Astrocyte (in vitro differentiated cells and primary cell): ENCODE data around the gene DRG2. TPM values are rescaled to one million over a fixed set of nuclear protein-coding genes. Genes with fewer than 3 reads are reported as not detected.

Experiments
- DNase-seq: peaks from one replicate; pipeline ENCODE4 v3.0.0-alpha.2; 2010; ENCODE audit warnings: low read depth
- FAIRE-seq: peaks from 2 replicates; lab custom pipeline; 2011; peaks lifted over from hg19 to GRCh38; lab: Jason Lieb, UNC
- H2AFZ ChIP-seq: 2 replicates; pipeline ENCODE4 v1.6.0; 2012; ENCODE audit warnings: low read depth, low read length, inconsistent platforms
- H3K27ac ChIP-seq: 2 replicates; pipeline ENCODE4 v1.5.1; 2011; ENCODE audit warnings: low read depth, low read length, inconsistent platforms
- H3K27me3 ChIP-seq: 2 replicates; pipeline ENCODE4 v1.6.0; 2011; ENCODE audit warnings: low read length, inconsistent platforms; ENCODE audit not compliant: insufficient read depth
- H3K36me3 ChIP-seq: 2 replicates; pipeline ENCODE4 v1.5.1; 2011; ENCODE audit warnings: low read length, inconsistent platforms; ENCODE audit not compliant: insufficient read depth
- H3K4me1 ChIP-seq: 2 replicates; pipeline ENCODE4 v1.5.1; 2011; ENCODE audit warnings: low read length, inconsistent platforms; ENCODE audit not compliant: insufficient read depth
- H3K4me2 ChIP-seq: 2 replicates; pipeline ENCODE4 v1.6.0; 2012; ENCODE audit warnings: low read length, inconsistent platforms
- H3K4me3 ChIP-seq: 2 replicates; pipeline ENCODE4 v1.5.1; 2011; ENCODE audit warnings: low read depth, mild to moderate bottlenecking, low read length, inconsistent platforms; ENCODE audit not compliant: insufficient read depth
- H3K79me2 ChIP-seq: 2 replicates; pipeline ENCODE4 v1.6.0; 2012; ENCODE audit warnings: mild to moderate bottlenecking, low read length, inconsistent platforms; ENCODE audit not compliant: insufficient read depth
- H3K9ac ChIP-seq: 2 replicates; pipeline ENCODE4 v1.6.0; 2012; ENCODE audit warnings: mild to moderate bottlenecking, low read length, inconsistent platforms
- H3K9me3 ChIP-seq: 2 replicates; pipeline ENCODE4 v1.5.1; 2012; ENCODE audit warnings: low read depth, mild to moderate bottlenecking, low read length, inconsistent platforms; ENCODE audit not compliant: insufficient read depth
- H4K20me1 ChIP-seq: 2 replicates; pipeline ENCODE4 v1.6.0; 2012; ENCODE audit warnings: low read length, inconsistent platforms; ENCODE audit not compliant: insufficient read depth
- H3K27ac Mint-ChIP-seq: one replicate; pipeline ENCODE4 v1.8.0; 2021; ENCODE audit warnings: mild to moderate bottlenecking, mixed read lengths; ENCODE audit not compliant: unreplicated experiment
- H3K27me3 Mint-ChIP-seq: one replicate; pipeline ENCODE4 v1.8.0; 2021; ENCODE audit warnings: low read depth, mixed read lengths; ENCODE audit not compliant: unreplicated experiment
- H3K36me3 Mint-ChIP-seq: one replicate; pipeline ENCODE4 v1.8.0; 2021; ENCODE audit warnings: low read depth, mixed read lengths; ENCODE audit not compliant: unreplicated experiment
- H3K4me1 Mint-ChIP-seq: one replicate; pipeline ENCODE4 v1.8.0; 2021; ENCODE audit warnings: low read depth, mixed read lengths; ENCODE audit not compliant: unreplicated experiment
- H3K4me3 Mint-ChIP-seq: one replicate; pipeline ENCODE4 v1.8.0; 2021; ENCODE audit warnings: mild to moderate bottlenecking, moderate library complexity, mixed read lengths; ENCODE audit not compliant: unreplicated experiment
- H3K9me3 Mint-ChIP-seq: one replicate; pipeline ENCODE4 v1.8.0; 2021; ENCODE audit warnings: mild to moderate bottlenecking, mixed read lengths; ENCODE audit not compliant: unreplicated experiment
- CTCF ChIP-seq: IDR thresholded peaks from 2 replicates; pipeline ENCODE4 v1.5.1; 2011; ENCODE audit warnings: low read depth, mild to moderate bottlenecking, inconsistent platforms, low read length, moderate library complexity; ENCODE audit not compliant: insufficient read depth
- EZH2 ChIP-seq: IDR thresholded peaks from 2 replicates; pipeline ENCODE4 v1.6.1; 2012; ENCODE audit warnings: mild to moderate bottlenecking, low read length, inconsistent platforms; ENCODE audit not compliant: insufficient read depth
- total RNA-seq: library from RNA; stranded (reverse); gene quantifications from 2 replicates; pipeline ENCODE4 v1.2.1, GENCODE V29; 2021

DRG2 gene
- total RNA-seq, 1 donor from 2014 or later: 35.0 TPM

- no peak overlapping the region for H2AFZ ChIP-seq
- H3K79me2 ChIP-seq: no peaks in the 10 kb centered on the region
- peaks cover 34% of the 10 kb centered on the region for H4K20me1 ChIP-seq
- no peak for FAIRE-seq
- peaks cover 6% of the 10 kb centered on the region for H3K36me3 ChIP-seq
- H3K4me3 ChIP-seq: no peak overlapping the region
- H3K9ac ChIP-seq: no peak overlapping the region
- no peaks in the 10 kb centered on the region for H3K9me3 ChIP-seq
- no peaks in the 10 kb centered on the region for H3K27me3 ChIP-seq
- Mint-ChIP-seq H3K4me1 (no peaks in the 10 kb centered on the region), H3K9me3 (no peaks in the 10 kb centered on the region), H3K4me3 (no peak overlapping the region), H3K36me3 (peaks cover 11% of the 10 kb centered on the region), H3K27ac (no peak overlapping the region), H3K27me3 (no peaks in the 10 kb centered on the region)
- no peak overlapping the region for H3K27ac ChIP-seq
- no peak overlapping the region for H3K4me2 ChIP-seq
- H3K4me1 ChIP-seq: no peaks in the 10 kb centered on the region
- no peak for DNase-seq
- no peak for TF ChIP-seq CTCF
- no peak for TF ChIP-seq EZH2
Observed at GRCh38 chr17:18101828-18102227, 14.1 kb downstream of the DRG2 start.

- Mint-ChIP-seq H3K9me3 (no peaks in the 10 kb centered on the region), H3K4me1 (no peaks in the 10 kb centered on the region), H3K4me3 (no peak overlapping the region), H3K27me3 (no peaks in the 10 kb centered on the region), H3K36me3 (peaks cover 11% of the 10 kb centered on the region), H3K27ac (no peak overlapping the region)
- H3K9me3 ChIP-seq: no peaks in the 10 kb centered on the region
- H3K4me2 ChIP-seq: no peak overlapping the region
- no peak overlapping the region for H3K4me3 ChIP-seq
- no peak overlapping the region for H3K27ac ChIP-seq
- H3K27me3 ChIP-seq: no peaks in the 10 kb centered on the region
- DNase-seq: no peak
- no peak for FAIRE-seq
- no peak overlapping the region for H3K9ac ChIP-seq
- H3K36me3 ChIP-seq: peaks cover 6% of the 10 kb centered on the region
- no peak overlapping the region for H2AFZ ChIP-seq
- TF ChIP-seq EZH2 (no peak), CTCF (no peak)
- H3K79me2 ChIP-seq: no peaks in the 10 kb centered on the region
- no peaks in the 10 kb centered on the region for H3K4me1 ChIP-seq
- H4K20me1 ChIP-seq: peaks cover 27% of the 10 kb centered on the region
Observed at GRCh38 chr17:18102640-18103039, 14.9 kb downstream of the DRG2 start.

GRCh38 chr17:18105027-18105426 lies 17.3 kb downstream of the DRG2 start:
- Mint-ChIP-seq H3K4me3 (no peak overlapping the region), H3K27ac (no peak overlapping the region), H3K36me3 (peaks cover 4% of the 10 kb centered on the region), H3K4me1 (no peaks in the 10 kb centered on the region), H3K27me3 (no peaks in the 10 kb centered on the region), H3K9me3 (no peaks in the 10 kb centered on the region)
- Histone ChIP-seq H2AFZ (no peak overlapping the region), H3K27me3 (no peaks in the 10 kb centered on the region), H4K20me1 (peaks cover 4% of the 10 kb centered on the region), H3K4me3 (no peak overlapping the region), H3K9ac (no peak overlapping the region), H3K27ac (no peak overlapping the region), H3K9me3 (no peaks in the 10 kb centered on the region), H3K4me1 (no peaks in the 10 kb centered on the region), H3K36me3 (no peaks in the 10 kb centered on the region), H3K4me2 (no peak overlapping the region), H3K79me2 (no peaks in the 10 kb centered on the region)
- TF ChIP-seq EZH2 (no peak), CTCF (no peak)
- DNase-seq: no peak
- no peak for FAIRE-seq
